LNCaP clone FGC (cell line): ENCODE data around the gene SMAD9.

ENCODE experiments used
- DNase-seq: peaks from one replicate; pipeline ENCODE4 v3.0.0-alpha.2; 2011; ENCODE audit warnings: low read depth
- H3K4me3 ChIP-seq: 2 replicates; pipeline ENCODE4 v1.5.1; 2011; ENCODE audit warnings: mild to moderate bottlenecking, low read depth, low read length, control low read depth
- CTCF ChIP-seq: IDR thresholded peaks from 2 replicates; pipeline ENCODE4 v1.5.1; 2012; ENCODE audit warnings: mild to moderate bottlenecking; ENCODE audit not compliant: control insufficient read depth, insufficient read depth; ENCODE audit errors: extremely low read depth

The SMAD9 gene

GRCh38 chr13:36837354-36838092, 82.5 kb downstream of the SMAD9 start:
- H3K4me3 ChIP-seq, result no peak overlapping the region
- no peak for DNase-seq
- no peak for TF ChIP-seq CTCF

DNA sequence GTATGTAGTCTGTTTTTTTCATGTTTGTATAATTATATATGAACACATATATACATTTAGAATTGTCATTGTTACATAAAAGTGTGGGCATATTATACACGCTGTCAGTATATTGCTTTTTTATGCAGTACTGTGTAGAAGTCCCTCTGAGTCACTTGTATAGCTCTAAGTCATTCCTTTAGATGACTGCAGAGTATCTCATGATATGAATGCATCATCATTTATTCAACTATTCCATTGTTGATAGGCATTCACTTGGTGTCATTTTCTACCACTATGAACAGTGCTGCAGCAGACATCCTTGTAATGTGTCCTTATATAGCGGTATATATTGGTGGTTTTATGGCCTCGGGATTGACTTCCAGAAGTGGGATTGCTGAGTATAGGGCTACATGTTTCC, 85.7 kb downstream of the SMAD9 start:
- no peak for TF ChIP-seq CTCF
- no peak for DNase-seq
- H3K4me3 ChIP-seq, result no peak overlapping the region

- DNase-seq, result no peak
- no peak overlapping the region for H3K4me3 ChIP-seq
- TF ChIP-seq CTCF, result no peak
These were observed 88.7 kb downstream of the SMAD9 start for GRCh38 chr13:36831291-36831690.

DNA sequence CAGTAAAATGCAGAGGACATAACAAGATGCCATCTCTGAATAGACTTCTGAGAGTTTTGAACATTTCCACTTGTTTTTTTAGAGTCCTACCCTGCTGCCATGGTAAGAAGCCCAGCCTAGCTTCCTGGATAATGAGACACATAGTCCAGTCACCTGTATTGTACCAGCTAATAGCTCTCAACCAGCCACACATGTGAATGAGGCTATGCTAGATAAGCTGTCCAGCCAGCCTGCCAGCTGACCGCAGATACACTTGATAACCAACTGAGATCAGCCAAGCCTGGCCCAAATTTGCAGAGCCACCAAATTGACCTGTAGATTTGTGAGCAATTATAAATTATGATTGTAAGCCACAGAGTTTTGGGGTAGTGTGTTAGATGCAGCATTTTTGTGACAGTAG, 90.3 kb downstream of the SMAD9 start:
- H3K4me3 ChIP-seq, result no peak overlapping the region
- no peak for TF ChIP-seq CTCF
- no peak for DNase-seq

GRCh38 chr13:36822785-36823184, 97.3 kb downstream of the SMAD9 start:
- no peak for DNase-seq
- no peak overlapping the region for H3K4me3 ChIP-seq
- TF ChIP-seq CTCF, result no peak

DNA sequence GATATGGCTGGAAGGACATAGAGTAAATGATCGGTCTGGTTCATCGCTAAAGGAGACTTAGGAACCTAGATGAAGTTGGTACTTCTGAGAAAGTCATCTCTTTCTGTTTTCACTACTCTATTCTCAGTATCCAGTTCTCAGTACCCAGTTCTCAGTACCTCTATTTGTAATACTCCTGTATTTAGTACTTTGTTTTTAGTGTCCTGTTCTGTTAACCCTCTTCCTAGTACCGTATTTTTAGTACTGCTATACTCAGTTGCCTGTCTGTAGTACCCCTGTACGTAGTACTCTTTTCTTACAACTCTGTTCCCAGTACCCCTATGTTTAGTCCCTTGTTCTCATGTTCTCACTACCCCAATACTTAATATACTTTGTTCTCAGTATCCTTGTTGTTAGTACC, 99.8 kb downstream of the SMAD9 start:
- no peak for TF ChIP-seq CTCF
- peak overlapping the region; percentile 70 for H3K4me3 ChIP-seq
- no peak for DNase-seq

- DNase-seq, result no peak
- H3K4me3 ChIP-seq, result peak overlapping the region; percentile 70
- no peak for TF ChIP-seq CTCF
These were observed 100.3 kb downstream of the SMAD9 start for GRCh38 chr13:36819739-36820090.
